MM.1S (cell line): ENCODE measurements around the gene RPS21.

Source experiments
- CTCF ChIP-seq: fragments of 300-600 bp; sonication (generic); IDR thresholded peaks from 2 replicates; pipeline ENCODE4 v1.5.1; 2016; ENCODE audit warnings: antibody characterized with exemption, low read length, mixed read lengths
- EZH2 ChIP-seq: fragments of 300-600 bp; sonication (generic); optimal IDR thresholded peaks from 2 replicates; pipeline ENCODE3; 2017; ENCODE audit warnings: low read depth, mild to moderate bottlenecking, antibody characterized with exemption, low read length, mixed read lengths
- EZH2phosphoT487 ChIP-seq: fragments of 300-600 bp; sonication (generic); IDR thresholded peaks from 2 replicates; pipeline ENCODE4 v1.6.1; 2018; ENCODE audit warnings: antibody characterized with exemption, low read length

GRCh38 chr20:62389601-62390087, 2.7 kb downstream of the RPS21 start:
- no peak for TF ChIP-seq CTCF
- no peak for TF ChIP-seq EZH2
- TF ChIP-seq EZH2phosphoT487, result no peak
